Hepatocyte (in vitro differentiated cells): ENCODE results near the gene EOGT.

Experiments
- EZH2 ChIP-seq: fragments of 200-600 bp; sonication (generic); IDR thresholded peaks from 2 replicates; pipeline ENCODE4 v1.6.1; 2016; ENCODE audit warnings: antibody characterized with exemption, mild to moderate bottlenecking, borderline replicate concordance
- EZH2phosphoT487 ChIP-seq: fragments of 200-600 bp; sonication (generic); IDR thresholded peaks from one replicate; pipeline ENCODE4 v1.6.1; 2018; ENCODE audit warnings: antibody characterized with exemption, mild to moderate bottlenecking, low read depth, moderate library complexity; ENCODE audit not compliant: unreplicated experiment, severe bottlenecking
- TF ChIP-seq, protein P1 (sequence below): fragments of 200-600 bp; sonication (generic); IDR thresholded peaks from 2 replicates; pipeline ENCODE4 v1.5.1; 2016; ENCODE audit warnings: antibody characterized with exemption, mild to moderate bottlenecking; ENCODE audit not compliant: poor library complexity

- TF ChIP-seq, protein P1, sequence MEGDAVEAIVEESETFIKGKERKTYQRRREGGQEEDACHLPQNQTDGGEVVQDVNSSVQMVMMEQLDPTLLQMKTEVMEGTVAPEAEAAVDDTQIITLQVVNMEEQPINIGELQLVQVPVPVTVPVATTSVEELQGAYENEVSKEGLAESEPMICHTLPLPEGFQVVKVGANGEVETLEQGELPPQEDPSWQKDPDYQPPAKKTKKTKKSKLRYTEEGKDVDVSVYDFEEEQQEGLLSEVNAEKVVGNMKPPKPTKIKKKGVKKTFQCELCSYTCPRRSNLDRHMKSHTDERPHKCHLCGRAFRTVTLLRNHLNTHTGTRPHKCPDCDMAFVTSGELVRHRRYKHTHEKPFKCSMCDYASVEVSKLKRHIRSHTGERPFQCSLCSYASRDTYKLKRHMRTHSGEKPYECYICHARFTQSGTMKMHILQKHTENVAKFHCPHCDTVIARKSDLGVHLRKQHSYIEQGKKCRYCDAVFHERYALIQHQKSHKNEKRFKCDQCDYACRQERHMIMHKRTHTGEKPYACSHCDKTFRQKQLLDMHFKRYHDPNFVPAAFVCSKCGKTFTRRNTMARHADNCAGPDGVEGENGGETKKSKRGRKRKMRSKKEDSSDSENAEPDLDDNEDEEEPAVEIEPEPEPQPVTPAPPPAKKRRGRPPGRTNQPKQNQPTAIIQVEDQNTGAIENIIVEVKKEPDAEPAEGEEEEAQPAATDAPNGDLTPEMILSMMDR: no peak
- TF ChIP-seq EZH2 (no peak), EZH2phosphoT487 (no peak)
These were observed 45.4 kb upstream of the EOGT start for GRCh38 chr3:69058947-69059224.
